Tibial nerve (tissue), 4 donors: ENCODE results near the gene AP1G2. TPM values are rescaled to one million over a fixed set of nuclear protein-coding genes. Genes with fewer than 3 reads are reported as not detected.
"Not testable (repeated sequence)": the region's sequence is repeated elsewhere in the genome, so short reads cannot be mapped to it uniquely, and the experiment has no call there.

ENCODE experiments used
- DNase-seq, 2 donors: peaks; one replicate each; pipeline ENCODE4 v3.0.0-alpha.2; 2019; ENCODE audit warnings: low spot score in 2 of 2
- H3K27ac ChIP-seq, 4 donors: fragments of 200-600 bp; sonication (generic) in 3 of 4; one replicate each; pipeline ENCODE4 v1.5.1; 2017 to 2019; ENCODE audit warnings: mild to moderate bottlenecking in 1 of 4
- H3K27me3 ChIP-seq, 2 donors: fragments of 200-600 bp; sonication (generic) in 1 of 2; one replicate each; pipeline versions ENCODE4 v1.5.1 to v1.6.0; 2017 to 2019
- H3K36me3 ChIP-seq, 3 donors: fragments of 200-600 bp; sonication (generic); one replicate each; pipeline ENCODE4 v1.5.1; 2018 to 2019
- H3K4me1 ChIP-seq, 4 donors: fragments of 200-600 bp; sonication (generic) in 3 of 4; one replicate each; pipeline ENCODE4 v1.5.1; 2017 to 2019
- H3K4me3 ChIP-seq, 4 donors: fragments of 200-600 bp; sonication (generic) in 3 of 4; one replicate each; pipeline ENCODE4 v1.5.1; 2017 to 2019; ENCODE audit warnings: mild to moderate bottlenecking in 1 of 4, moderate library complexity in 1 of 4
- H3K9me3 ChIP-seq, 4 donors: fragments of 200-600 bp; sonication (generic) in 3 of 4; one replicate each; pipeline ENCODE4 v1.5.1; 2017 to 2019
- EP300 ChIP-seq, 2 donors: sonication (generic); formaldehyde crosslinking; IDR thresholded peaks; one replicate each; pipeline ENCODE4 v1.6.1; 2017; ENCODE audit warnings: antibody characterized with exemption in 2 of 2, mild to moderate bottlenecking in 1 of 2
- POLR2A ChIP-seq, 2 donors: fragments of 450-650 bp; IDR thresholded peaks; one replicate each; pipeline ENCODE4 v1.6.1; 2017; ENCODE audit warnings: antibody characterized with exemption in 2 of 2, mild to moderate bottlenecking in 2 of 2, moderate library complexity in 2 of 2
- WGBS, 2 donors: methylation state at CpG; one replicate each; pipeline ENCODE4 v1.1.5; 2018; 5-methylcytosine and 5-hydroxymethylcytosine counted together
- total RNA-seq, 4 donors: library from RNA; depleted of rRNA; stranded (reverse); fragments of >200 nt; gene quantifications; one replicate each; pipeline ENCODE4 v1.1.0, GENCODE V29; 2016
- TF ChIP-seq, protein P1 (sequence below), 5 experiments: fragments of 200-600 bp in 3 of 5; fragments of 450-650 bp in 2 of 5; sonication (generic) in 3 of 5; IDR thresholded peaks; one replicate each; pipeline ENCODE4 v1.5.1; 2016 to 2019; ENCODE audit warnings: antibody characterized with exemption in 5 of 5, mild to moderate bottlenecking in 3 of 5, moderate library complexity in 2 of 5

AP1G2 gene
- total RNA-seq, 4 donors from 2014 or later, result 30.2 to 76.8 (median 52.0) TPM

DNA sequence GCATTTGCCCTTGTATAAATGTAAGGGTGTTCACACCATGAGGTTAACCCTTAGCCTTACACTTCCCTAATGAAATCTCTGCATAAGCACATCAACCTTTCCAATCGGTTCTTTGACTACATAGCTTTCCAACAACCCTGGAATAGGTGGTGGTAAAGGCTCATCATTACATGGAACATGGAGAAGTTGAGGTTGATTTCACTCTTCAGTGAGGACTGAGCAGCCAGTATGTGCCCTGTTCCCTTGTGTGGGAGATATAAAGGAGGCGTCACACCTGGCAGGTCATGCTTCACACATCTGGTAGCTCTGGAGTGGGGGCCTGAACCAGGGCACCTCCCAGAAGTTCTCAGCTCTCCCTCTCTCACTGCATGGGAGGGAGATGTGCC is 32.7 kb upstream of the AP1G2 start:
- Histone ChIP-seq H3K4me1 (no peaks in the 10 kb centered on the region), H3K4me3 (no peak overlapping the region), H3K27ac (no peak overlapping the region), H3K36me3 (no peaks in the 10 kb centered on the region), H3K27me3 (no peaks in the 10 kb centered on the region), H3K9me3 (peaks cover 0 to 3% (median 0%) of the 10 kb centered on the region in 4 donors)
- DNase-seq, result no peak
- TF ChIP-seq, protein P1, sequence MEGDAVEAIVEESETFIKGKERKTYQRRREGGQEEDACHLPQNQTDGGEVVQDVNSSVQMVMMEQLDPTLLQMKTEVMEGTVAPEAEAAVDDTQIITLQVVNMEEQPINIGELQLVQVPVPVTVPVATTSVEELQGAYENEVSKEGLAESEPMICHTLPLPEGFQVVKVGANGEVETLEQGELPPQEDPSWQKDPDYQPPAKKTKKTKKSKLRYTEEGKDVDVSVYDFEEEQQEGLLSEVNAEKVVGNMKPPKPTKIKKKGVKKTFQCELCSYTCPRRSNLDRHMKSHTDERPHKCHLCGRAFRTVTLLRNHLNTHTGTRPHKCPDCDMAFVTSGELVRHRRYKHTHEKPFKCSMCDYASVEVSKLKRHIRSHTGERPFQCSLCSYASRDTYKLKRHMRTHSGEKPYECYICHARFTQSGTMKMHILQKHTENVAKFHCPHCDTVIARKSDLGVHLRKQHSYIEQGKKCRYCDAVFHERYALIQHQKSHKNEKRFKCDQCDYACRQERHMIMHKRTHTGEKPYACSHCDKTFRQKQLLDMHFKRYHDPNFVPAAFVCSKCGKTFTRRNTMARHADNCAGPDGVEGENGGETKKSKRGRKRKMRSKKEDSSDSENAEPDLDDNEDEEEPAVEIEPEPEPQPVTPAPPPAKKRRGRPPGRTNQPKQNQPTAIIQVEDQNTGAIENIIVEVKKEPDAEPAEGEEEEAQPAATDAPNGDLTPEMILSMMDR (IDR thresholded peaks at IDR 0.05), result no peak
- TF ChIP-seq EP300 (IDR thresholded peaks at IDR 0.05) (no peak), POLR2A (IDR thresholded peaks at IDR 0.05) (no peak)
- 62 to 89% methylated on average over 2 of the region's 2 CpGs for WGBS, 2 donors

DNA sequence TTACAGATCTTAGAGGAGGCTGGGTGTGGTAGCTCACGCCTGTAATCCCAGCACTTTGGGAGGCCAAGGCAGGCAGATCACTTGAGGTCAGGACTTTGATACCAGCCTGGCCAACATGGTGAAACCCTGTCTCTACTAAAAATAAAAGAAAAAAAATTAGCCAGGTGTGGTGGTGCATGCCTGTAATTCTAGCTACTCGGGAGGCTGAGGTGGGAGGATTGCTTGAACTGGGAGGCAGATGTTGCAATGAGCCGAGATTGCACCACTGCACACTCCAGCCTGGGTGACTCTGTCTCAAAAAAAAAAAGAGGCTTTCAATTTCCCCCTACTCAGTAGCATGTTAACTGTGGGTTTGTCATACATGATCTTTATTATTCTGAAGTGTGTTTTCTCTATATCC is 26.6 kb upstream of the AP1G2 start:
- 81 to 86% methylated on average over 3 of the region's 3 CpGs for WGBS, 2 donors
- not testable (repeated sequence) for H3K27ac ChIP-seq, H3K27me3 ChIP-seq

DNA sequence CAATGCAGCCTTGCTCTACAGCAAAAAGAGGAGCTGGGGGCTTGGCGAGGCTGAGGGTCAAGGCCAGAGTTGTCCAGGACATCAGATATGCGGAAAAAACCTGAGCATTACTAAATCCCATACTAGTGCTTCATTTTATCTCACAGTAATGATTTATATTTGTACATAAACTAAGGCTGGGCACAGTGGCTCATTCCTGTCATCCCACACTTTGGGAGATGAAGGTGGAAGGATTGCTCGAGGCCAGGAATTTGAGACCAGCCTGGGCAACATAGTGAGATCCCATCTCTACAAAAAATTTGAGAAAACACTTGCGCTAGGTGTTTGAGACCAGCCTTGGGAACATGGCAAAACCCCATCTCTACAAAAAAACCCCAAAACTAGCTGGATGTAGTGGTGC is 22.6 kb upstream of the AP1G2 start:
- no peak overlapping the region for H3K4me3 ChIP-seq
- DNase-seq, result no peak
- 89 to 90% methylated on average over 4 of the region's 4 CpGs for WGBS, 2 donors
- peaks cover 0 to 5% (median 2%) of the 10 kb centered on the region in 4 donors for H3K4me1 ChIP-seq
- no peaks in the 10 kb centered on the region for H3K36me3 ChIP-seq
- no peak overlapping the region for H3K27ac ChIP-seq
- H3K9me3 ChIP-seq, result no peaks in the 10 kb centered on the region
- TF ChIP-seq POLR2A (IDR thresholded peaks at IDR 0.05) (no peak), EP300 (IDR thresholded peaks at IDR 0.05) (no peak)
- TF ChIP-seq, protein P1 (IDR thresholded peaks at IDR 0.05), result no peak
- no peaks in the 10 kb centered on the region for H3K27me3 ChIP-seq

More for the DNA sequence above, 26.6 kb upstream of the AP1G2 start:
- not testable (repeated sequence) for H3K4me3 ChIP-seq, H3K9me3 ChIP-seq, DNase-seq, H3K4me1 ChIP-seq, H3K36me3 ChIP-seq

DNA sequence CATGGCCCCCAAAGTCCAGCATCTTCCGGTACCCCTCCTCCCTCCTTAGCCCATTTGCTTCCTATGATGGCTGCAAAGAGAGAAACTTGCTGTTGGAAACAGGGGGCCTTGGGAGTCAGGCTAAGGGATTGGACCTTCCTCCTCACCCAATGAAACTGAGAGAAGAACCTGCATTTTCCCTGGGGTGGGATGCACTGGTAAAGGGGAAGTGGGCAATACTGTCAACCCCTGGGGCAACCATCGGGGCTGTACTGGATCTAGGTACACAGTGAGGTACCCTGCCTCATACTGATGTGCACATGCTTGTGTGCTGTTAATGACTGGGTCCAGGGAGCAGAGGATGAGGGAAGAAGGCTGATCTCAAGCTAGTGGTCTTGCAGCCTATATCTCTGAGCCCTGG is 22.0 kb upstream of the AP1G2 start:
- TF ChIP-seq, protein P1 (IDR thresholded peaks at IDR 0.05), result no peak
- no peak for TF ChIP-seq EP300 (IDR thresholded peaks at IDR 0.05)
- no peak for TF ChIP-seq POLR2A (IDR thresholded peaks at IDR 0.05)
- WGBS, 2 donors, result 92 to 94% methylated on average over 2 of the region's 2 CpGs
- DNase-seq, result no peak
- Histone ChIP-seq H3K4me1 (peaks cover 0 to 5% (median 2%) of the 10 kb centered on the region in 4 donors), H3K27me3 (no peaks in the 10 kb centered on the region), H3K27ac (no peak overlapping the region), H3K4me3 (no peak overlapping the region), H3K9me3 (no peaks in the 10 kb centered on the region), H3K36me3 (no peaks in the 10 kb centered on the region)

DNA sequence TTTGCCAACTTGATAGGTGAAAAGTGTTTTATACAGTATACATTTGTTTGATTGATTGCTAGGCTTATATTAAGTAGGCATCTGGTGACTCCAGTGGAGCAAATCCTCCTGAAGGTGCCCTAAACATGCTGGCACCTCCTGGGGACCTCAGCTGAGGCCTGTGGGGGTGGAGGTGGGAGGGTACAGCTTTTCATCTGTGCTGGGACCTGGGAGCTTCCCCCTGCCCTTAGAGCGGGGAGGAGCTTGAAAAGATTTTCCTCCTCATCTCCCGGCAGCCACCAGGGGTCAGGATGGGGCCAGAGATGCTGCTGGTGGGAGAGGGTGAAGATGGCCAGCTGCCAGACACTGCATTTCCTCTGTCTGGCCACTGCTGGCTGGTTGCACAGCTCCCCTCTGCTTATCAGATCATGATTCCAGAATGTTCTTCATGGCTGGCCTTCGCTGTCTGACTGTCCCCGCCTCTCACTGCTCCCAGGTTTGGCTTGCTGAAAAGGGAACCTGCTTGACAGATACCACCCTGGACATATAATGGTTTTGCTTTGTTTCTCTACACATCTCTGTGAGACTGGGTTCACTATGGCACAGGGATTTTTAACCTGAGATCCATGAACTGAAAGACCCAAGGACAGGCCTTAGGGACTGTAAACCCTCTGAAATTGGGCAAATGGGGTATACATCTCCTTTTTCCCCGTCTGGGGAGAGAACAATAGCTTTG is 21.4 kb upstream of the AP1G2 start:
- H3K36me3 ChIP-seq, result no peaks in the 10 kb centered on the region
- H3K27ac ChIP-seq, result no peak overlapping the region
- WGBS, 2 donors, result 12 to 13% methylated on average over 5 of the region's 5 CpGs
- TF ChIP-seq, protein P1 (IDR thresholded peaks at IDR 0.05), result peak; percentile 43 to 71 (median 63)
- TF ChIP-seq EP300 (IDR thresholded peaks at IDR 0.05), result no peak
- H3K4me3 ChIP-seq, result no peak overlapping the region
- H3K27me3 ChIP-seq, result no peaks in the 10 kb centered on the region
- H3K9me3 ChIP-seq, result no peaks in the 10 kb centered on the region
- peaks cover 0 to 5% (median 2%) of the 10 kb centered on the region in 4 donors for H3K4me1 ChIP-seq
- peak; percentile 48 to 70 for DNase-seq

DNA sequence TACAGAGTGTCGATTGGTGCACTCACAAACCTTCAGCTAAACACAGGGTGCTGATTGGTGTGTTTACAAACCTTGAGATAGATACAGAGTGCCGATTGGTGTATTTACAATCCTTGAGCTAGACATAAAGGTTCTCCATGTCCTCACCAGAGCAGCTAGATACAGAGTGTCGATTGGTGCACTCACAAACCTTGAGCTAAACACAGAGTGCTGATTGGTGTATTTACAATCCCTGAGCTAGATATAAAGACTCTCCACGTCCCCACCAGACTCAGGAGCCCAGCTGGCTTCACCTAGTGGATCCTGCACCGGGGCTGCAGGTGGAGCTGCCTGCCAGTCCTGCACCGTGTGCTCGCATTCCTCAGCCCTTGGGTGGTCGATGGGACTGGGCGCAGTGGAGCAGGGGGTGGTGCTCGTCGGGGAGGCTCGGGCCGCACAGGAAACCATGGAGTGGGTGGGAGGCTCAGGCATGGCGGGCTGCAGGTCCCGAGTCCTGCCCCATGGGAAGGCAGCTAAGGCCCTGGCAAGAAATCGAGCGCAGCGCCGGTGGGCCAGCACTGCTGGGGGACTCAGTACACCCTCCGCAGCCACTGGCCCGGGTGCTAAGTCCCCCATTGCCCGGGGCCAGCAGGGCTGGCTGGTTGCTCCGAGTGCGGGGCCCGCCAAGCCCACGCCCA is 17.1 kb upstream of the AP1G2 start:
- peaks cover 0 to 28% of the 10 kb centered on the region in 2 donors for H3K27me3 ChIP-seq
- H3K4me3 ChIP-seq, DNase-seq, H3K4me1 ChIP-seq, H3K27ac ChIP-seq, H3K9me3 ChIP-seq, H3K36me3 ChIP-seq: not testable (repeated sequence)
- WGBS, 2 donors, result 91 to 98% methylated on average over 16 to 23 of the region's 26 CpGs

DNA sequence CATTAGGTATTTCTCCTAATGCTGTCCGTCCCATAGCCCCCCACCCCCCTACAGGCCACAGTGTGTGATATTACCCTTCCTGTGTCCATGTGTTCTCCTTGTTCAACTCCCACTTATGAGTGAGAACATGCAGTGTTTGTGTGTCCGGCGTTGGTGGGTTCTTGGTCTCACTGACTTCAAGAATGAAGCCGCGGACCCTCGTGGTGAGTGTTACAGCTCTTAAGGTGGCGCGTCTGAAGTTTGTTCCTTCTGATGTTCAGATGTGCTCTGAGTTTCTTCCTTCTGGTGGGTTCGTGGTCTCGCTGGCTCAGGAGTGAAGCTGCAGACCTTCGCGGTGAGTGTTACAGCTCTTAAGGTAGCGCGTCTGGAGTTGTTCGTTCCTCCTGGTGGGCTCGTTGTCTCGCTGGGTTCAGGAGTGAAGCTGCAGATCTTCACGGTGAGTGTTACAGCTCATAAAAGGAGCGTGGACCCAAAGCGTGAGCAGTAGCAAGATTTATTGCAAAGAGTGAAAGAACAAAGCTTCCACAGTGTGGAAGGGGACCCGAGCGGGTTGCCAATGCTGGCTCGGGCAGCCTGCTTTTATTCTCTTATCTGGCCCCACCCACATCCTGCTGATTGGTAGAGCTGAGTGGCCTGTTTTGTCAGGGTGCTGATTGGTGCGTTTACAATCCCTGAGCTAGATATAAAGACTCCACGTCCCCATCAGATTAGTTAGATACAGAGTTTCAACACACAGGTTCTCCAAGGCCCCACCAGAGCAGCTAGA is 16.4 kb upstream of the AP1G2 start:
- H3K27me3 ChIP-seq, result peaks cover 0 to 34% of the 10 kb centered on the region in 2 donors
- not testable (repeated sequence) for DNase-seq, H3K4me1 ChIP-seq, H3K4me3 ChIP-seq, H3K27ac ChIP-seq, H3K36me3 ChIP-seq, H3K9me3 ChIP-seq
- WGBS, 2 donors, result 63 to 77% methylated on average over 25 of the region's 25 CpGs
